H4 (cell line): ENCODE results near the gene CORO2B. TPM values are rescaled to one million over a fixed set of nuclear protein-coding genes. Genes with fewer than 3 reads are reported as not detected.
A peak's percentile ranks its signal among the peaks of the same experiment; 100 is the strongest.

Experiments used
- DNase-seq: peaks from one replicate; pipeline ENCODE4 v3.0.0-alpha.2; 2015; ENCODE audit warnings: low spot score
- total RNA-seq: library from RNA; depleted of rRNA; stranded (reverse); fragments of >200 nt; shearing (Covaris generic); gene quantifications from 2 replicates; pipeline ENCODE4 v1.2.3, GENCODE V29; 2014

The CORO2B gene
- total RNA-seq, 1 experiment from 2014 or later, result 0.64 TPM

GRCh38 chr15:68629519-68630210 is 50.9 kb downstream of the CORO2B start:
- no peak for DNase-seq

- no peak for DNase-seq
These were observed 51.4 kb downstream of the CORO2B start for GRCh38 chr15:68630211-68630555.

- DNase-seq, result no peak
These were observed 52.0 kb downstream of the CORO2B start for GRCh38 chr15:68630836-68631235.

- no peak for DNase-seq
These were observed 52.8 kb downstream of the CORO2B start for GRCh38 chr15:68631601-68632051.

GRCh38 chr15:68632101-68632500 is 53.3 kb downstream of the CORO2B start:
- no peak for DNase-seq

- DNase-seq, result no peak
These were observed 54.7 kb downstream of the CORO2B start for GRCh38 chr15:68633231-68634121.

GRCh38 chr15:68634122-68634482 is 55.3 kb downstream of the CORO2B start:
- no peak for DNase-seq

- DNase-seq, result no peak
These were observed 55.7 kb downstream of the CORO2B start for GRCh38 chr15:68634531-68634930.

- no peak for DNase-seq
These were observed 56.3 kb downstream of the CORO2B start for GRCh38 chr15:68635141-68635540.

- DNase-seq, result no peak
These were observed 57.5 kb downstream of the CORO2B start for GRCh38 chr15:68636256-68636655.

- peak; percentile 21 for DNase-seq
These were observed 59.1 kb downstream of the CORO2B start for GRCh38 chr15:68637767-68638404.

GRCh38 chr15:68638953-68639515 is 60.2 kb downstream of the CORO2B start:
- no peak for DNase-seq

- no peak for DNase-seq
These were observed 61.3 kb downstream of the CORO2B start for GRCh38 chr15:68639926-68640600.

GRCh38 chr15:68640791-68641331 is 62.1 kb downstream of the CORO2B start:
- DNase-seq, result no peak

- DNase-seq, result no peak
These were observed 62.6 kb downstream of the CORO2B start for GRCh38 chr15:68641376-68641775.

GRCh38 chr15:68642491-68642845 is 63.7 kb downstream of the CORO2B start:
- no peak for DNase-seq

- DNase-seq, result no peak
These were observed 64.5 kb downstream of the CORO2B start for GRCh38 chr15:68643216-68643830.

GRCh38 chr15:68644083-68644904 is 65.5 kb downstream of the CORO2B start:
- peak; percentile 64 for DNase-seq

- no peak for DNase-seq
These were observed 66.2 kb downstream of the CORO2B start for GRCh38 chr15:68644996-68645395.

GRCh38 chr15:68646156-68646555 is 67.4 kb downstream of the CORO2B start:
- DNase-seq, result no peak
